Keratinocyte (primary cell): Measurements from ENCODE around the gene ZNF107.

Source experiments
- EZH2 ChIP-seq: IDR thresholded peaks from one replicate; pipeline ENCODE4 v1.6.1; 2012; ENCODE audit warnings: inconsistent platforms, mild to moderate bottlenecking, low read length, moderate library complexity
- TF ChIP-seq, protein P1 (sequence below), 3 experiments: IDR thresholded peaks in 1 of 3; conservative IDR thresholded peaks in 1 of 3; optimal IDR thresholded peaks in 1 of 3; 2 replicates in 2 of 3; 3 replicates in 1 of 3; pipeline versions ENCODE3 to v1.5.1; 2011; ENCODE audit warnings: low read length in 3 of 3, mild to moderate bottlenecking in 3 of 3, moderate library complexity in 2 of 3, control low read depth in 1 of 3, inconsistent platforms in 1 of 3; ENCODE audit not compliant: insufficient read depth in 2 of 3; ENCODE audit errors: extremely low read depth in 1 of 3

DNA sequence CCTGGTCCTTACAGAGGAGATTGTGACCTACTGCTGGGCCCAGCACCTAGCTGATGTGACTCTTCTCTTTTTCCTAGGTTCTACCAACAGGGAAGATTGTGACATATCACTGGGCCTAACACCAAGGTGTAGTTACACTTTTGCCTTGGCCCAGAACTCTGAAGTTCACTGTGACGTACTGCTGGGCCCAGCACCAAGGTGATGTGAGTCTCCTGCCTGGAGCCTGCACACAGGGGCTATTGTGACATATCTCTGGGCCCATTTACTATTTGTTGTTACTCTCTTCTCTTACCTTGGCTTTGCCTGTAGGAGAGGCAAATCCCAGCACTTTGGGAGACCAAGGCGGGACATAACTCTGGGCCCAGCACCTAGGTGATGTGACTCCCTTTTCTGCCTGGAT is 23.1 kb upstream of the ZNF107 start:
- TF ChIP-seq, protein P1, sequence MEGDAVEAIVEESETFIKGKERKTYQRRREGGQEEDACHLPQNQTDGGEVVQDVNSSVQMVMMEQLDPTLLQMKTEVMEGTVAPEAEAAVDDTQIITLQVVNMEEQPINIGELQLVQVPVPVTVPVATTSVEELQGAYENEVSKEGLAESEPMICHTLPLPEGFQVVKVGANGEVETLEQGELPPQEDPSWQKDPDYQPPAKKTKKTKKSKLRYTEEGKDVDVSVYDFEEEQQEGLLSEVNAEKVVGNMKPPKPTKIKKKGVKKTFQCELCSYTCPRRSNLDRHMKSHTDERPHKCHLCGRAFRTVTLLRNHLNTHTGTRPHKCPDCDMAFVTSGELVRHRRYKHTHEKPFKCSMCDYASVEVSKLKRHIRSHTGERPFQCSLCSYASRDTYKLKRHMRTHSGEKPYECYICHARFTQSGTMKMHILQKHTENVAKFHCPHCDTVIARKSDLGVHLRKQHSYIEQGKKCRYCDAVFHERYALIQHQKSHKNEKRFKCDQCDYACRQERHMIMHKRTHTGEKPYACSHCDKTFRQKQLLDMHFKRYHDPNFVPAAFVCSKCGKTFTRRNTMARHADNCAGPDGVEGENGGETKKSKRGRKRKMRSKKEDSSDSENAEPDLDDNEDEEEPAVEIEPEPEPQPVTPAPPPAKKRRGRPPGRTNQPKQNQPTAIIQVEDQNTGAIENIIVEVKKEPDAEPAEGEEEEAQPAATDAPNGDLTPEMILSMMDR (optimal IDR thresholded peaks at IDR 0.05 in 1 of 3, IDR thresholded peaks at IDR 0.05 in 1 of 3, conservative IDR thresholded peaks at IDR 0.05 in 1 of 3; ENCODE audit: extremely low read depth in 1 of 3, insufficient read depth in 2 of 3, low read length in 3 of 3): no peak
- no peak for TF ChIP-seq EZH2
